Neuronal stem cell (in vitro differentiated cells): Measurements from ENCODE around the gene TENT4B.

Experiments
- DNase-seq: peaks from one replicate; pipeline ENCODE4 v3.0.0-alpha.2; 2013; ENCODE audit warnings: low spot score
- H2AFZ ChIP-seq: one replicate; pipeline ENCODE4 v1.6.1; 2013; ENCODE audit warnings: mild to moderate bottlenecking, low read length, inconsistent platforms
- H2AK5ac ChIP-seq: 2 replicates; pipeline ENCODE4 v1.6.1; 2013; ENCODE audit warnings: low read depth, mild to moderate bottlenecking, inconsistent platforms, low read length, moderate library complexity, mixed read lengths
- H2BK120ac ChIP-seq: 2 replicates; pipeline ENCODE4 v1.6.1; 2013; ENCODE audit warnings: low read depth, mild to moderate bottlenecking, inconsistent platforms, low read length, moderate library complexity, mixed read lengths
- H2BK12ac ChIP-seq: one replicate; pipeline ENCODE4 v1.6.1; 2013; ENCODE audit warnings: low read length, inconsistent platforms
- H2BK15ac ChIP-seq: 2 replicates; pipeline ENCODE4 v1.6.1; 2013; ENCODE audit warnings: mild to moderate bottlenecking, low read length, inconsistent platforms, mixed read lengths
- H2BK5ac ChIP-seq: one replicate; pipeline ENCODE4 v1.6.1; 2013; ENCODE audit warnings: inconsistent platforms, mild to moderate bottlenecking, low read length, moderate library complexity
- H3K14ac ChIP-seq: one replicate; pipeline ENCODE4 v1.6.1; 2013; ENCODE audit warnings: low read length, inconsistent platforms
- H3K18ac ChIP-seq: 2 replicates; pipeline ENCODE4 v1.6.1; 2013; ENCODE audit warnings: low read length, inconsistent platforms
- H3K23ac ChIP-seq: 2 replicates; pipeline ENCODE4 v1.6.1; 2013; ENCODE audit warnings: low read depth, mild to moderate bottlenecking, mixed read lengths, low read length, inconsistent platforms; ENCODE audit not compliant: poor library complexity
- H3K27ac ChIP-seq: replicated peaks from 3 replicates; pipeline ENCODE4 v1.5.1; 2013; ENCODE audit warnings: low read length, inconsistent platforms
- H3K27me3 ChIP-seq, 3 experiments: 2 replicates each; pipeline ENCODE4 v1.6.1; 2013; ENCODE audit warnings: low read length in 3 of 3, mild to moderate bottlenecking in 2 of 3, inconsistent platforms in 1 of 3, low read depth in 1 of 3, mixed read lengths in 1 of 3, moderate library complexity in 1 of 3; ENCODE audit not compliant: control insufficient read depth in 3 of 3, insufficient read depth in 3 of 3
- H3K36me3 ChIP-seq, 2 donors: replicated peaks in 1 of 2; 2 replicates each; pipeline ENCODE4 v1.6.1; 2013; ENCODE audit warnings: low read length in 2 of 2; ENCODE audit not compliant: control insufficient read depth in 2 of 2, insufficient read depth in 2 of 2
- H3K4ac ChIP-seq: 2 replicates; pipeline ENCODE4 v1.6.1; 2013; ENCODE audit warnings: inconsistent platforms, mild to moderate bottlenecking, low read length, moderate library complexity
- H3K4me1 ChIP-seq, 2 donors: 1 replicate in 1 of 2; 2 replicates in 1 of 2; pipeline ENCODE4 v1.6.1; 2013; ENCODE audit warnings: low read length in 2 of 2, low read depth in 1 of 2; ENCODE audit not compliant: control insufficient read depth in 2 of 2, insufficient read depth in 1 of 2
- H3K4me2 ChIP-seq: one replicate; pipeline ENCODE4 v1.6.1; 2013; ENCODE audit warnings: mild to moderate bottlenecking, low read length, inconsistent platforms; ENCODE audit not compliant: insufficient read depth, poor library complexity, severe bottlenecking
- H3K4me3 ChIP-seq, 2 donors: 2 replicates each; pipeline ENCODE4 v1.5.1; 2013; ENCODE audit warnings: low read length in 2 of 2, mild to moderate bottlenecking in 2 of 2, inconsistent platforms in 1 of 2, moderate library complexity in 1 of 2
- H3K79me1 ChIP-seq: one replicate; pipeline ENCODE4 v1.6.1; 2013; ENCODE audit warnings: low read depth, mild to moderate bottlenecking, inconsistent platforms, low read length, moderate library complexity
- H3K9ac ChIP-seq: one replicate; pipeline ENCODE4 v1.6.1; 2013; ENCODE audit warnings: mild to moderate bottlenecking, low read depth, low read length, inconsistent platforms; ENCODE audit not compliant: poor library complexity
- H3K9me3 ChIP-seq, 2 donors: replicated peaks in 1 of 2; 2 replicates each; pipeline versions ENCODE3 to v1.6.1; 2013; ENCODE audit warnings: low read length in 2 of 2, mild to moderate bottlenecking in 2 of 2, inconsistent platforms in 1 of 2, low read depth in 1 of 2, mixed read lengths in 1 of 2, moderate library complexity in 1 of 2; ENCODE audit not compliant: control insufficient read depth in 2 of 2, insufficient read depth in 1 of 2
- H4K8ac ChIP-seq: one replicate; pipeline ENCODE4 v1.6.1; 2013; ENCODE audit warnings: low read depth, mild to moderate bottlenecking, inconsistent platforms, low read length, moderate library complexity
- H4K91ac ChIP-seq: one replicate; pipeline ENCODE4 v1.6.1; 2013; ENCODE audit warnings: low read length, low read depth, mild to moderate bottlenecking, inconsistent platforms; ENCODE audit not compliant: poor library complexity
- WGBS, 2 donors: extraction: QIAGEN DNeasy Blood & Tissue Kit; methylation state at CpG; one replicate each; pipeline ENCODE4 v1.1.7; 2013; ENCODE audit warnings: missing lambda C conversion rate in 2 of 2, mixed read lengths in 1 of 2; ENCODE audit not compliant: insufficient read length in 2 of 2, insufficient replicate concordance in 1 of 2; ENCODE audit errors: extremely low coverage in 2 of 2; 5-methylcytosine and 5-hydroxymethylcytosine counted together

TENT4B gene

GRCh38 chr16:50268352-50268751 is 115.2 kb downstream of the TENT4B start:
- Histone ChIP-seq H3K9me3 (no peaks in the 10 kb centered on the region), H3K27ac (no peak overlapping the region), H3K18ac (no peak overlapping the region)

GRCh38 chr16:50269061-50269705 is 116.1 kb downstream of the TENT4B start:
- Histone ChIP-seq H2BK120ac (no peak overlapping the region), H3K4ac (no peak overlapping the region), H2BK5ac (no peak overlapping the region), H2BK12ac (no peak overlapping the region), H2BK15ac (peak overlapping the region; percentile 49), H4K8ac (no peak overlapping the region), H3K18ac (peak overlapping the region; percentile 24), H3K23ac (no peak overlapping the region), H3K4me1 (peaks cover 4 to 5% of the 10 kb centered on the region in 2 donors), H3K9me3 (no peaks in the 10 kb centered on the region), H3K36me3 (no peaks in the 10 kb centered on the region), H2AK5ac (peak overlapping the region; percentile 36), H3K4me2 (no peak overlapping the region), H3K4me3 (no peak overlapping the region), H3K14ac (peak overlapping the region; percentile 47), H3K27me3 (no peaks in the 10 kb centered on the region), H3K79me1 (no peaks in the 10 kb centered on the region), H3K9ac (peak overlapping the region; percentile 30), H4K91ac (no peak overlapping the region), H2AFZ (no peak overlapping the region), H3K27ac (no peak overlapping the region)
- no CpG with 5 or more reads among the region's 13 CpGs for WGBS, 2 donors
- DNase-seq: no peak

More at GRCh38 chr16:50268352-50268751, 115.2 kb downstream of the TENT4B start:
- Histone ChIP-seq H4K91ac (no peak overlapping the region), H3K9ac (no peak overlapping the region), H2BK15ac (no peak overlapping the region), H3K14ac (no peak overlapping the region), H3K4me2 (no peak overlapping the region), H3K79me1 (no peaks in the 10 kb centered on the region), H4K8ac (no peak overlapping the region), H3K4ac (no peak overlapping the region), H2AK5ac (no peak overlapping the region), H2BK12ac (no peak overlapping the region), H2AFZ (no peak overlapping the region), H3K23ac (no peak overlapping the region), H2BK5ac (no peak overlapping the region), H3K27me3 (no peaks in the 10 kb centered on the region), H3K4me3 (no peak overlapping the region), H2BK120ac (no peak overlapping the region), H3K36me3 (no peaks in the 10 kb centered on the region), H3K4me1 (peaks cover 4 to 5% of the 10 kb centered on the region in 2 donors)
- WGBS, 2 donors: no CpG with 5 or more reads among the region's 5 CpGs
- no peak for DNase-seq

GRCh38 chr16:50269769-50270509 is 116.8 kb downstream of the TENT4B start:
- Histone ChIP-seq H3K9ac (no peak overlapping the region), H3K4me3 (no peak overlapping the region), H3K36me3 (no peaks in the 10 kb centered on the region), H3K27ac (no peak overlapping the region), H3K4ac (no peak overlapping the region), H2AK5ac (peak overlapping the region; percentile 50), H4K8ac (no peak overlapping the region), H2BK15ac (no peak overlapping the region), H3K18ac (peak overlapping the region; percentile 41), H3K4me2 (no peak overlapping the region), H2BK12ac (no peak overlapping the region), H3K23ac (peak overlapping the region; percentile 66), H4K91ac (no peak overlapping the region), H3K14ac (peak overlapping the region; percentile 47), H2BK120ac (no peak overlapping the region), H3K9me3 (no peaks in the 10 kb centered on the region), H3K4me1 (peaks cover 4 to 5% of the 10 kb centered on the region in 2 donors), H3K27me3 (no peaks in the 10 kb centered on the region), H2BK5ac (no peak overlapping the region), H3K79me1 (no peaks in the 10 kb centered on the region), H2AFZ (no peak overlapping the region)
- no CpG with 5 or more reads among the region's 12 CpGs for WGBS, 2 donors
- no peak for DNase-seq

GRCh38 chr16:50270510-50271147 is 117.5 kb downstream of the TENT4B start:
- H3K14ac ChIP-seq: peak overlapping the region; percentile 22
- no peaks in the 10 kb centered on the region for H3K36me3 ChIP-seq
- no peaks in the 10 kb centered on the region for H3K79me1 ChIP-seq
- no peak overlapping the region for H2AFZ ChIP-seq
- DNase-seq: no peak
- H2BK12ac ChIP-seq: no peak overlapping the region
- H4K91ac ChIP-seq: no peak overlapping the region
- no CpG with 5 or more reads among the region's 13 CpGs for WGBS, 2 donors
- H3K4me1 ChIP-seq: peaks cover 4 to 5% of the 10 kb centered on the region in 2 donors
- H2AK5ac ChIP-seq: peak overlapping the region; percentile 50
- H2BK5ac ChIP-seq: no peak overlapping the region
- H2BK120ac ChIP-seq: no peak overlapping the region
- no peak overlapping the region for H3K27ac ChIP-seq
- H3K27me3 ChIP-seq: no peaks in the 10 kb centered on the region
- no peak overlapping the region for H3K4me3 ChIP-seq
- H3K4ac ChIP-seq: no peak overlapping the region
- H3K4me2 ChIP-seq: no peak overlapping the region
- H3K9me3 ChIP-seq: no peaks in the 10 kb centered on the region
- no peak overlapping the region for H2BK15ac ChIP-seq
- H4K8ac ChIP-seq: no peak overlapping the region
- peak overlapping the region; percentile 41 for H3K18ac ChIP-seq
- peak overlapping the region; percentile 66 for H3K23ac ChIP-seq
- H3K9ac ChIP-seq: no peak overlapping the region
